GM19395 (cell line): Measurements from ENCODE around the gene ERO1A.
"Not testable (repeated sequence)": the region's sequence is repeated elsewhere in the genome, so short reads cannot be mapped to it uniquely, and the experiment has no call there.

Experiments used
- ATAC-seq: cut with Tn5 transposase; IDR thresholded peaks from one replicate; pipeline ENCODE4 v1.9.1; 2021; ENCODE audit warnings: mild to moderate bottlenecking, moderate library complexity; ENCODE audit not compliant: unreplicated experiment

ERO1A gene, protein sequence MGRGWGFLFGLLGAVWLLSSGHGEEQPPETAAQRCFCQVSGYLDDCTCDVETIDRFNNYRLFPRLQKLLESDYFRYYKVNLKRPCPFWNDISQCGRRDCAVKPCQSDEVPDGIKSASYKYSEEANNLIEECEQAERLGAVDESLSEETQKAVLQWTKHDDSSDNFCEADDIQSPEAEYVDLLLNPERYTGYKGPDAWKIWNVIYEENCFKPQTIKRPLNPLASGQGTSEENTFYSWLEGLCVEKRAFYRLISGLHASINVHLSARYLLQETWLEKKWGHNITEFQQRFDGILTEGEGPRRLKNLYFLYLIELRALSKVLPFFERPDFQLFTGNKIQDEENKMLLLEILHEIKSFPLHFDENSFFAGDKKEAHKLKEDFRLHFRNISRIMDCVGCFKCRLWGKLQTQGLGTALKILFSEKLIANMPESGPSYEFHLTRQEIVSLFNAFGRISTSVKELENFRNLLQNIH

DNA sequence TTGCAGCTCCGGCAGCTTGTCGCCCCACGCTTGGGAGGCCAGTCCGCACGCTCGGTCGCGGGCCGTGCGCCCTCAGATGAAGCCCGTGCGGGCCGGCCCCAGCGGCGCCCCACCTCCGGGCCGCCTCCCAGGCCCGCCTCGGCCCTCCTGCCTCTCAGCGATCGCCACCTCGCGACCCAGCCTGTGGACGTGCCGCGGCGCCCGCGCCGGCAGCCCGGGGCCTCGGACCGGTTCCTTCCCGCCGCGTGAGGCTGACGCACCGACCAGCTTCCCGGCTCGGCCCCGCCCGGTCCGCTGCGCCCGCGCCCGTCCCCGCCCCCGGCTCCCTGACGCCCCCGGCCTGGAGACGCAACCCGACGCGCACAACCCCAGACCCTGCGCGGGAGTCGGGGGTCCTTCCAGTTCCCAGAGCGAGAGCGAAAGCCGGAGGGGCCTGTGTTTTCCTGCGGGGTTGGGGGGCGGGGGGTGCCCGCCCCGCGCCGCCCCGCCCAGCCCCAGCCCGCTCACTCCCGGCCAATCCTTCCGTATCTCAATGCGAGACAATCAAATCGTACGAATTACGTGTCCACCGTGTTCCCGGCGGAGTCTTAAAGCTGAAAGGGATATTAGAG is at the start of gene ERO1A:
ERO1A (minus strand) TSS at position 78 of the 611 bp plus-strand sequence; CDS start at position 1, 77 bp downstream.
- ATAC-seq: peak; percentile 62

DNA sequence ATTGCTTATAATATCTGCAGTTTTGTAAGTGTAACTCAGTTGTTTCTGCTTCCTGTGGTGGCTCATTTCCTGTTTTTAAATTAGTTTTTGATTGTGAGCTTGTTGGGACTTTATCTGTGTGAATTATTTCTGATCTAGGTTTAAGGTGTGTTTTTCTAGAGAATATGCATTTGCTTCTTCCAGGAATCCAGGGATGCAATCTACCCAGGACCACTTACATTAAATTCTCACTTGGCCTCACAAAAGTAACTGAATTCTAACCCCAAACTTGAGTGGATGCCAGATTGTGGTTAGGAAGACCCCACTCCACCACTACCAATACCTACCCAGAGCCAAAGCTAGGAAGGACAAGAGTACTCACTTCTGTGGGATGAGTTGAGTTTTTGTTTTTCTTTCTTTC is 46.5 kb upstream of the ERO1A start:
- ATAC-seq: peak; percentile 38

DNA sequence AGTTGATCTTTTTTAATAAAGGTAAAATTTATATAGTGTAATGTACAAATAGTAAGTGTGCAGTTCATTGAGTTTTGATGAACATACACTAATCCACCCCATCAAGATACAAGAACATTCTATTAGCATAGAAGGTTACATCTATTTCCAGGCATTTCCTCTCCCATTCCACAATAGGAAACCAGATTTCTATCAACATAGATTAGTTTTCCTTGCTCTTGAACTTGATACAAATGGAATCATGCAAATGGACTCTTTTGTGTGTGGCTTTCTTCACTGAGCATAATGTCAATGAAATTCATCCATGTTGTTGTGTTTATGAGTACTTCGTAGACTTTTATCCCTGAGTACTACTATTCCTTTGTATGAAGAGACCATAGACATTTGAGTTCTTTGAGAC is 45.4 kb upstream of the ERO1A start:
- ATAC-seq: no peak

DNA sequence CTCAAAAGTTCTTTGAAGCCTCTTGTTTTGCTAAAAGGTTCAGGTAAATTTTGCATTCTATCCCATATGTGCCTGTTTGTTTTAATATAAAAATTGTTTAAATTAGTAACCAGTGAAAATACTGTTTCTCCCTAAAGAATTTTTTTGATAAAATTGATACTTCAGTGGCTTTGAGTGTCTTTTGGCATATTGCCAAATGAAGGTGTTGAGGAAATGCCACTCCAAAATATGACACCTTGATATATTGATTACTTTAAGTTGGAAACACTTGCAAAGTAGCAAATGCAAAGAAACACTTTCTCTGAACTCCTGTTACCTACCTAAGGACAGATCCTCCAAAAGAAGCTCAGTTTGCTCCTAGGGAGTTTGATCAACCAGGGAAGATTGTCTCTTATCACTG is 43.1 kb upstream of the ERO1A start:
- no peak for ATAC-seq

DNA sequence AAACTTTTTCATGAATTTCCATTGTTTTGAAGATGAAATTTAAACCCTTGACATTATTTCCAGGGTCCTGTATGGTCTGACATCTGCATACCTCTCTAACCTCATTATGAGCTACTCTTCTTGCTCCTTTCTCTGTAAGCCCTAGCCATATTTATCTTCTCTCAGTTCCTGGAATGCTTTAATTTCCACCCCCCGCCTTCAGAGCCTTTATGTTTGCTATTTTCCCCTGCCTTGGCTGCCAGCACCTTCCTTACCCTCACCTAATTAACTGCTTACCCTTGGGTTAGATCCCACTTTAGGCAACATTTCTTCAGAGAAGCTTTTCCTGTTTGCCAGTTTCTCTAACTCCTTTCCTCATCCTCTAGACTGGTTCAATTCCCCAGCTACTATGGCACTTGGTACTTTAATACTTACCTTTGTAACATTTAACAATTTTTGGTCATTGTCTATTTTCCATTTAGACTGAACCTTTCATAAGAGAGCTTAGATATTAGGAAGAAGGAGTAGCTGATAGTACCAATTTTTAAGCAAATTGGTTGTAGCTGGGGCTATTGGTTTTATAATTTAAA is 40.6 kb upstream of the ERO1A start:
- no peak for ATAC-seq

DNA sequence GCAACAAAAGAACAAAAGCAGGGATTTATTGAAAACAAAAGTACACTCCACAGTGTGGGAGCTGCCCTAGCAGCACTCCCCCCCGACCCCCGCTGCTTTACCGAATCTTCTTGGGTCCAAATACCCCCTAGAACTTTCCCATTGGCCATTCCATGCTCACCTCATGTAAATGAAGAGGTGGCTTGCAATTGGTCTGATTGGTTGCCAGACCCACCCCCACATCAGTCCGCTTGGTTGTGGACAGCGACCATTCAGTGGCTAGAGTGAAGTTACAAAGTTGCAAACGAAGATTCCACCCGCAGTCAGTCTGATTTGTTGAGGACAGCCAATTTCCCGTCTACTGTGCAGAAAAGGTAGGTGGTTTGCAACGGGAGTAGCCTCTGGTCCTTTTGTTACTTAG is 38.5 kb upstream of the ERO1A start:
- ATAC-seq: no peak

DNA sequence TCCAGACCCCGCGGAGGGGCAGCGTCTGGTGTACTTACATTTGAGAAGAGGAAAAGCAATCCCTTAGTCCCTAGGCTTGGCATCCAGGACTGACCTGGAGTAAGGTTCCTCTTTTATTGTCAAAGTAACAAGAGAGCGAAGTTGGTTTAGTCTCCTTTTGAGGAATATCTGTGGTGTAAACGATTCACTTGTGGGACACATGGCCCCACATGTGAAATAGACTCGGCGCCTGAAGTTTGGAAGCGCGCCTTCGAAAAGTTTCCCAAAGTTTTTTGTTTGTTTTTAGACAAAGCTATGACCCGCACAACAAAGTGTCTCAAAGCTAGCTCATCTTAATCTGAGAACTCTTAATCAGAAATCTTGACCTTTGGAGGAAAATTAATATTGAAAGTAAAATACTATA is 35.4 kb upstream of the ERO1A start:
- ATAC-seq: no peak

DNA sequence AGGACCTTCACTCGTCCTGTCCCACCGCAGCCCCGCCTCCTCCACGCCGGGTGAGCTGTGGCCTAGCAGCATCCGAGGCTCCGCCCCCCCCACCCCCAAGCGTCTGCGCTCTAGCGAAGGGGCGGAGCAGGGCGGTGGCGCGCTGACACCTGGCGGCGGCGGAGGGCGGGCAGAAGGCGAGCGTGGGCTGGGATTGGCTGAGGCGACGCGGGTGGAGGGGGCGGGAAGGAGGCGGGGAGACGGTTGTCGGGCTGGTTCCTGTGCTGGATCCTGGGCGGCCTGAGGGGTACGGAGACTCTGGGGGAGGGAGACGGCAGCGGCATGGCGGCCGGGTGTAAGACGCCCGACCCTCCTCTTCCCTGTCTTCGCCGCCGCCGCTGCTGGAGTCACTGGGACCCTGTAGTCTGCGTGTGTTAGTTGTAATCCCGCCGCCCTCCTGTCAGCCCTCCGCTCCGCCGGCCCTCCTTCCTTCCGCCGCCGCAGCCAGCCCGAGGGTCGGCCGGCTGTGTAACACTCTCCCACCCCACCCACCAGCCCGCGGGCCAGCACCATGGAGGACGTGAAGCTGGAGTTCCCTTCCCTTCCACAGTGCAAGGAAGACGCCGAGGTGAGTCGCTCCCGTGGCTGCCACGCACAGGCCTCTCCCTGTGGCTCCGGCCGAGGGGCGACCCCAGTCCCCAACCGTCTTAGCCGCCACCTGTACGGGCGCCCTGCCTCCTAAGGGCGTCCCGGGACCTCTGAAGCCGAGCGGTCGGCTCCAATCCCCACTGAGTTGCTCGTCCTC is 34.8 kb upstream of the ERO1A start, which contains the start of gene STYX:
STYX (plus strand) TSS at position 242 of the 784 bp plus-strand sequence; CDS start at position 551, 309 bp downstream.
- peak; percentile 92 for ATAC-seq

DNA sequence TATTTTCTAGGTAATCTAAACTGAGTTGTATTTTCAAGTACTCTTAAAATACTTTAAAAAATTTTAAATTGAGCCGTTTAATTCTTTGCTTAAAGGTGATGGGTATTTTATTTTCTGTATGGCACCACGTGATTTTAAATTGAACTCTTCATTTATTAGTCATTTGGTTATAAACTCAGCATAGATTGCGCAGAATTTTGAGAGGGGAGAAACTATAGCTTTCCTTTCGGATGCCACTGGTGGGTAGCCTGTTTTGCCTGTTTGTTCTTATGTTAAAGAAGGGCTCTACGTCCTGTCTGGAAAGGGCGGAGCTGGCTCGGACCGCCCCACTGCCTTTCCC is 34.2 kb upstream of the ERO1A start:
- no peak for ATAC-seq

DNA sequence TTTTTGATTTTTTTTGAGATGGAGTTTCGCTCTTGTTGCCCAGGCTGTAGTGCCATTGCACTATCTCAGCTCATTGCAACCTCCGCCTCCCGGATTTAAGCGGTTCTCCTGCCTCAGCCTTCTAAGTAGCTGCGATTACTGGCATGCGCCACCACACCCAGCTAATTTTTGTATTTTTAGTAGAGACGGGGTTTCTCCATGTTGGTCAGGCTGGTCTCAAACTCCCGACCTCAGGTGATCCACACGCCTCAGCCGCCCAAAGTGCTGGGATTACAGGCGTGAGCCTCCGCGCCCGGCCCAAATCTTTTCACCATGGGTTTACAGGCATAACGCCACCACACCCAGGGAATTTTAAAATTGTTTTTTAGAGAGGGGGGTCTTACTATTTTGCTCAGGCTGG is 33.7 kb upstream of the ERO1A start:
- not testable (repeated sequence) for ATAC-seq

DNA sequence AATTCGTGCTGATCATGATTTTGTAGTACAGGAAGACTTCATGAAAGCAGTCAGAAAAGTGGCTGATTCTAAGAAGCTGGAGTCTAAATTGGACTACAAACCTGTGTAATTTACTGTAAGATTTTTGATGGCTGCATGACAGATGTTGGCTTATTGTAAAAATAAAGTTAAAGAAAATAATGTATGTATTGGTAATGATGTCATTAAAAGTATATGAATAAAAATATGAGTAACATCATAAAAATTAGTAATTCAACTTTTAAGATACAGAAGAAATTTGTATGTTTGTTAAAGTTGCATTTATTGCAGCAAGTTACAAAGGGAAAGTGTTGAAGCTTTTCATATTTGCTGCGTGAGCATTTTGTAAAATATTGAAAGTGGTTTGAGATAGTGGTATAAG is 32.2 kb upstream of the ERO1A start:
- not testable (repeated sequence) for ATAC-seq

DNA sequence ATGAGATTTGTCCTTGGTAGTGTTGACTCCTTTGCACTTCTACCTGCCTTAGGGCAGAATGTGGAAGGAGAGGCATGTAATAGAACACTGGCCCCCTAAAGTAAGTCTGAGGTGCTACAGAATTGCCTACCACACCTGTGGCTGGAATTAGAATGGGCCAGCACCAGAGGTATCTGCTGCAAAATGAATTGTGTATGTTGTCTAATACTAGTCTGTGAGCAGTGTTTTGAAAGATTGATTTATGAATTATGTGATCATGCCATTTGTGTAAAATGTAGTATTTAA is 28.9 kb upstream of the ERO1A start:
- ATAC-seq: no peak

DNA sequence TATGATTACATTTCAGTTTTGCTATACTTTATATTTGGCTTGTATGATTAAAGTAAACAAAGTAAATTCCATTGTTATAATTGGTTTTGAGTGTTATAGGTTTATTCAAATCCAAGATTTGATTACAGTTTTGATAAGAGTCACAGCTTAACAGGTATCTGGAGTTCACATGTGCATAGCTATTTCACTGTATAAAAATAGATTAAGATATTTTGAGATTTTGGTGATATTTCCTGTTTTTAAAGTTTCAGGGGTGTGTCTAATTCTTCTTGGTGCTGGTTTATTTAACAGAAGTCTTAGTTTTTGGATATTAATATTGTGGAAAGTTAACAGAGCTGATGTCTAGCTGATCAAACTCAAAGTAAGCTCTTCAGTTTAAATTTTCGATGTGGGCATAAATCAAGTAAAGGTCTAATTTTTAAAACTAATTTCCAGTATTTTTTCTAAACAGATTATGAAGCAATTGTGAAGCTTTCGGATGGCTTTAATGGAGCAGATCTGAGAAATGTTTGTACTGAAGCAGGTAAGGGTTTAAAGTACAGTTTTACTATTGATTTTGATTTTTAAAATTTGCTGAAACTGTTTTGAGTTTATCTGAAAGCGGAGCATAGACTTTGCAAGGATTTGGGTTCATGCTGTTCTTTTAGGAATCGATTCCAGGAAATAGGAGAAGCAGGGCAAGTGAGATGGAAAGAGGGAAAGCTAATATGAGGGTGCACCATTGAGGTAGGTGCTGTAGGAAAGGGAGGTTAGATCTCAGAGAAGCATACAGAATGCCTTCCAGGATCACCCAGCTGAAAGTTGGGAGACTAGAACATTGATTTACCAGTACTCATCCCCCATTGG is 28.4 kb upstream of the ERO1A start:
- ATAC-seq: no peak

DNA sequence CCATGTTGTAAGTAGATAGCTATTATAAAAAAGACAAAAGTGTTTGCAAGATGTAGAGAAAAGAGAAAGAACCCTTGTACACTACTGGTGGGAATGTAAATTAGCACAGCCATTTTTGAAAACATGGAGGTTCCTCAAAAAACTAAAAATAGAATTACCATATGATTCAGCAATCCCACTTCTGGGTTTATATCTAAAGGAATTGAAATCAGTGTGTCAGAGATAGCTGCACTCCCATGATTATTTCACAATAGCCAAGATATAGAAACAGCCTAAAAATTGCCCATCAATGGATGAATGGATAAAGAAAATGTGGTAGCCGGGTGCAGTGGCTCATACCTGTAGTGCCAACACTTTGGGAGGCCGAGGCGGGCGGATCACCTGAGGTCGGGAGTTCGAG is 20.8 kb upstream of the ERO1A start:
- no peak for ATAC-seq

DNA sequence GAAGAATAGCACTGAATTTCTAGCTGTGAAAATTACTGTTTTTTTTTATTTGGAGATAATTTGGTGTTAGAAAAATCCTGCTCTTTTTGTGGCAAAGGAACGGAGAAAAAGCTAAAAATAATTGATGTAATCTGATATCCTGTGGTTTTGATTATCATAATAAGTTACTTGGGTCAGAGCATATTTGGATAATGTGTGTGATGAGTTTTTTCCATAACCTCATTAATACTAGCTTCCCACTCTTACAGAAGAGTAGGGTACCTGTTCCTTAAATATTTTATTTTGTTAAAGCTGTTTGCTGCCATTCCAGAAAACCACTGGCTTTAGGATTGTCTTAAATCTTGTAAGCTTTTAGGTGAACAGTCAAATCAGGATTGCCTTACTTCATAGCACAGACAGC is 16.3 kb upstream of the ERO1A start:
- ATAC-seq: no peak

DNA sequence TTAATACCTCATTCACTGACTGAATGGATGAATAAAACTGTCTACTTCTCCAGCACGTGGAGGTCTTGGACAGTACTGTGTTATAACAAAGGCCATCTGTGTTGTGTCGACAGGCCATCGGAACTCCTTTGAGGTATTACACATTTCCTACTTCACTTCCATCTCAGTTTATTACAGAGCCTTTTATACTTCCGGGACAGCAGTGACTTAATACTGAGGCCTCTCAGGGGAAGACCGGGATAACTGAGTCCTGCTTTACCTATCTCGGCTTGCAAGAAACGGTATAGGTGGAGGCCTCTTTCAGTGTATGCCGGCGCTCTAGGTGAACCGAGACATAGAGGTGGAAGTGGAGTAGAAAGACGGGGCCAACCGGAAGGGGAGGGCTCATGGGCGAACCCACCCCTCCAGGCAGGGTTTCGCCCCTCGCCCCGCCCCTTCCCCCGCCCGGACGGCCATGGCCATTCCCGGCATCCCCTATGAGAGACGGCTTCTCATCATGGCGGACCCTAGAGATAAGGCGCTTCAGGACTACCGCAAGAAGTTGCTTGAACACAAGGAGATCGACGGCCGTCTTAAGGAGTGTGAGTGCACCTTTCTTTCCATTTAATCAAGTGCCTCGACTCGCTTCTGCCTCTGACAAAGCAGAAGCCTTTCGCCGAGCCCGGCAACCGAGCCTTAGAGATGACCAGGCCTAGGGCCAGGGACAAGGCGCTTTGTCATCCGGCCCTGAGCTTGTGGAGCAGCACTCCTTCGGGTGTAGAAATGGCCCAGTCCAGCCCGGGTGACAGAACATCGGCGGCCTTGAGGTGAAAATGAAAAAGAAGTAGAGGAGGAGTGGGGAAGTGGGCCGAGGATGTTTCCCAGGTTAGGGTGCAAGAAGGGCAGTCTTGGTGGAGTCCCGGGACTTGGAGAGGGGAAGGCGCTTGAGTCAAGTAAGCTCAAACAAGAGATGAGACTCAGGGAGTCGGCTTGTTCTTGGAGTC is 11.7 kb upstream of the ERO1A start, which contains the start of gene PSMC6:
PSMC6 (plus strand) TSS at position 477 of the 983 bp plus-strand sequence; CDS start at position 497, 20 bp downstream.
- peak; percentile 93 for ATAC-seq

DNA sequence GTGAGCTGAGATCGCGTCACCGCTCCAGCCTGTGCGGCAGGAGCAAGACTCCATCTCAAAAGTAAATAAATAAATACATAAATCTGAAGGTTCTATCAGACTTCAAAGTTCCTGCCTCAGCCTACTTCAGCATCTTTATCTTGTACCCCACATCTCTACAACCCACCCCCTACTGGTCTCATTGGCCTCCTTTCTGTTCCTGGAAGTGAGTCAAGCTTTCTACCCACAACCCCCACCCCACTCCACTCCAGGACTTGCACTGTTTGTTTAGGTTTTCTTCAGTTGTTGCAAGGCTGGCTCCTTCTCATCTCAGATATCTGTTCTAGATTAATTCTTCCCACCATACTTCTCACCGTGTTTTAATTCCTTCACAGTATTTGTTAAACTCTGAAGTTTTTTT is 10.9 kb upstream of the ERO1A start:
- no peak for ATAC-seq

DNA sequence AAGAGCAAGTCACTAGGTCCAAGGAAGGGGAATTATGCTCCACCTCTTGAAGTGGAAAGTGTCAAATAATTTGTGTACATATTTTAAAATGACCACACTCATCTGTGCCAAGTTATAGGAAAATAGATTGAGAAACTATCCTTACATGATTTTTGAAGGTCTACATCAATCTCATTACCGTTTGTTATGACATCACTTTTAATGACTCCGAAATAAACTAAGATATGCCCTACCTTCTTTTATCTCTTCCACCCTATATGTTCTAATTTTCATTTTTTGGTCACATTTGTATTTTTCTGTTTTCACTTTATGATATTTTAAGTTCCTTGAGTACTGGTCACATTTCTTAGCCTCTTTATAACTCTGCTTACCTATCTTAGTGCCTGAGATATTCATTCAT is 8.3 kb upstream of the ERO1A start:
- no peak for ATAC-seq

DNA sequence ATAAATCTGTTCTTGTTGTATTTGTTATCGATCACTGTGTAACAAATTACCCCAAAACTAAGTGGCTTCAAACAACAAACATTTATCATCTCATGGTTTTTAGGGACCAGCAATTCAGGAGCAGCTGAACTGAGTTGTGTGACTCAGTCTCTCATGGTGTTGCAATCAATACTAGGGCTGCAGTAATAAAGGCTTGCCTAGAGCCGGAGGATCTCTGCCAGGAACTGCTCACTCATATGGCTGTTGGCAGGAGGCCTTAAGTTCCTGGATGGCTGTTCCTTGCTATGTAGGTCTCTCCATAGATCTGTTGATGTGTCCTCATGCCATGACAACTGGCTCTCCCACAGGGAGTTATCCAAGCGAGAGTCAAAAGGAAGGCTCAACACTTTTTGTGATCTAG is 7.9 kb upstream of the ERO1A start:
- no peak for ATAC-seq
